ENCODE results near the gene MRPL3.

The MRPL3 gene

GRCh38 chr3:131544557-131544956 is 41.8 kb upstream of the MRPL3 start:
- CTCF ChIA-PET = no interaction called here
- Histone ChIP-seq H3K27ac (ENCODE audit: insufficient read depth in 1 of 2, low read depth in 1 of 2, low read length in 2 of 2, poor library complexity in 1 of 2, severe bottlenecking in 2 of 2) (no peak overlapping the region), H3K4me3 (ENCODE audit: control insufficient read depth in 1 of 7, extremely low read depth in 1 of 7, insufficient read depth in 4 of 7, low read depth in 2 of 7, low read length in 6 of 7) (no peak overlapping the region), H3K4me1 (ENCODE audit: control extremely low read depth in 1 of 4, control insufficient read depth in 4 of 4, insufficient read depth in 4 of 4, low read length in 3 of 4) (no peaks in the 10 kb centered on the region), H3K27me3 (replicated peaks in 2 of 5; ENCODE audit: control insufficient read depth in 4 of 5, insufficient read depth in 5 of 5, low read length in 4 of 5) (peaks cover 0 to 2% (median 0%) of the 10 kb centered on the region in 5 experiments), H3K36me3 (ENCODE audit: control insufficient read depth in 4 of 4, insufficient read depth in 4 of 4, low read length in 3 of 4) (no peaks in the 10 kb centered on the region), H3K9me3 (ENCODE audit: control extremely low read depth in 1 of 5, control insufficient read depth in 4 of 5, insufficient read depth in 2 of 5, low read depth in 1 of 5, low read length in 4 of 5) (no peaks in the 10 kb centered on the region)
- 92% methylated on average over 1 of the region's 2 CpGs for WGBS (ENCODE audit: insufficient coverage)
- POLR2A ChIA-PET = no interaction called here
- no peak for DNase-seq

DNA sequence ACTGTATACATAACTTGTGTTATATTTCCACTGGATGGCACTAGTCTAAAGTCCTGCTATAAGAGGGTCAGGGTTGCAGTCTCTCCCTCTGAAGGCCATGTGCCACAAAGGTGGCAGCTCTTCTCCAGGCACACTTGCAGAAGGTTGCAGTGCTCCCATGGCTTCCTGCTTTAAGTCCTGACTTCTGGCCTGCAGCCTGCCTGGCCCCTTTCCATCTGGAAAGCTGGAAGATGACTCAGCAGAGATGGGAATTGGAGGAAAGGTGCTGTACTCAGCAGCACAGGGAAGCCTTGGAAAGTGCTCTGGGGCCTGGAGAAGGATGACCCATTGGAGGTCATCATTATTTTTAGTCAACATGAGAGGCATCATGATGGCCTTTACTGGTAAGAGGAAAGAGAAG is 40.9 kb upstream of the MRPL3 start:
- ChIA-PET POLR2A (no interaction called here), CTCF (interaction anchor here (1.1 kb wide), 1 partner anchor 17 kb away, joined by 3 read pairs; no protein-coding TSS in a partner anchor)
- H3K4me3 ChIP-seq (ENCODE audit: control insufficient read depth in 1 of 7, extremely low read depth in 1 of 7, insufficient read depth in 4 of 7, low read depth in 2 of 7, low read length in 6 of 7) = no peak overlapping the region

DNA sequence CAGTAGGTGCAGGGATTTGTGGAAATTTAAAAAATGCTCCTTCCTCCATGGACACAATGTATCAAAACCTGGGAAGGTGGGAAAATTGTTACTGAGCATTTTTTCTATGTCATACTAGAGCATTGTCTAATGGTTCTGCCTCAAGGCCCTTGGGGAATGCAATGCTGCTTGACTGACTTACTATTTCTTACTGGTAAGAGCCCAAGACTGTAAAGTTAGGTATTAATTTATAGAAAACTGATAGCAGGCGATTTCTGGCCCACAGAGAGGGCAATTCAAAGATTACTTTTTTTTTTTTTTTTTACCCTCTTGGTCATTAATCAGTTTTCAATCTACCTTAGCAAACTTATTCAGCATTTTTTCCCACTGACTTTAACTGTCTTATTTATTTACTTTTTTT is 38.5 kb upstream of the MRPL3 start:
- Histone ChIP-seq H3K4me1 (ENCODE audit: control extremely low read depth in 1 of 4, control insufficient read depth in 4 of 4, insufficient read depth in 4 of 4, low read length in 3 of 4) (no peaks in the 10 kb centered on the region), H3K27me3 (replicated peaks in 2 of 5; ENCODE audit: control insufficient read depth in 4 of 5, insufficient read depth in 5 of 5, low read length in 4 of 5) (no peaks in the 10 kb centered on the region), H3K9me3 (ENCODE audit: control extremely low read depth in 1 of 5, control insufficient read depth in 4 of 5, insufficient read depth in 2 of 5, low read depth in 1 of 5, low read length in 4 of 5) (peaks cover 0 to 3% (median 0%) of the 10 kb centered on the region in 5 experiments), H3K4me3 (ENCODE audit: control insufficient read depth in 1 of 7, extremely low read depth in 1 of 7, insufficient read depth in 4 of 7, low read depth in 2 of 7, low read length in 6 of 7) (no peak overlapping the region), H3K27ac (ENCODE audit: insufficient read depth in 1 of 2, low read depth in 1 of 2, low read length in 2 of 2, poor library complexity in 1 of 2, severe bottlenecking in 2 of 2) (no peak overlapping the region), H3K36me3 (ENCODE audit: control insufficient read depth in 4 of 4, insufficient read depth in 4 of 4, low read length in 3 of 4) (no peaks in the 10 kb centered on the region)
- WGBS (ENCODE audit: insufficient coverage) = 100% methylated on average over 1 of the region's 1 CpG
- ChIA-PET POLR2A (no interaction called here), CTCF (no interaction called here)
- DNase-seq = no peak

More for the DNA sequence above, 40.9 kb upstream of the MRPL3 start:
- H3K4me1 ChIP-seq (ENCODE audit: control extremely low read depth in 1 of 4, control insufficient read depth in 4 of 4, insufficient read depth in 4 of 4, low read length in 3 of 4) = no peaks in the 10 kb centered on the region
- no peaks in the 10 kb centered on the region for H3K36me3 ChIP-seq (ENCODE audit: control insufficient read depth in 4 of 4, insufficient read depth in 4 of 4, low read length in 3 of 4)
- peaks cover 0 to 2% (median 0%) of the 10 kb centered on the region in 5 experiments for H3K27me3 ChIP-seq (replicated peaks in 2 of 5; ENCODE audit: control insufficient read depth in 4 of 5, insufficient read depth in 5 of 5, low read length in 4 of 5)
- no peak overlapping the region for H3K27ac ChIP-seq (ENCODE audit: insufficient read depth in 1 of 2, low read depth in 1 of 2, low read length in 2 of 2, poor library complexity in 1 of 2, severe bottlenecking in 2 of 2)
- DNase-seq = no peak
- peaks cover 0 to 3% (median 0%) of the 10 kb centered on the region in 5 experiments for H3K9me3 ChIP-seq (ENCODE audit: control extremely low read depth in 1 of 5, control insufficient read depth in 4 of 5, insufficient read depth in 2 of 5, low read depth in 1 of 5, low read length in 4 of 5)

DNA sequence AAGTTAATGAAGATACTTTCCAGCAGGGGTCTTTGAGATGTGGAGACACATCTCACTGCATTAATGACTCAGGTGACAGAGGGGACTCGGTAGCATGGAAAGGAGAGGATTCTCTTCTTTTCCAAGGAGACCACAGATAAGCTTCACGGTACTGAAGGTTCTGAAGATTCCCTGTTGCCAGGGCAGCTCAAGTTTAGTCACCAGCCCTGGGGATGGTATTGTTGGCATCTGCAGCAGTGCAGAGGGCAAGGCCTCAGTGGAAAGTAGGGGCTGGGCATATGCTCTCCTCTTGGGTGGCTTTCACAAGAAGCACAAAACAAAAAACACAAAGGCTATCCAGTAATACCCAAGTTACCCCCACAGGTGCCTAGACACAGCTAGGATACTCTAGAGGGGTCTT is 38.0 kb upstream of the MRPL3 start:
- Histone ChIP-seq H3K27me3 (replicated peaks in 2 of 5; ENCODE audit: control insufficient read depth in 4 of 5, insufficient read depth in 5 of 5, low read length in 4 of 5) (no peaks in the 10 kb centered on the region), H3K4me3 (ENCODE audit: control insufficient read depth in 1 of 7, extremely low read depth in 1 of 7, insufficient read depth in 4 of 7, low read depth in 2 of 7, low read length in 6 of 7) (no peak overlapping the region), H3K9me3 (ENCODE audit: control extremely low read depth in 1 of 5, control insufficient read depth in 4 of 5, insufficient read depth in 2 of 5, low read depth in 1 of 5, low read length in 4 of 5) (peaks cover 0 to 3% (median 0%) of the 10 kb centered on the region in 5 experiments), H3K36me3 (ENCODE audit: control insufficient read depth in 4 of 4, insufficient read depth in 4 of 4, low read length in 3 of 4) (no peaks in the 10 kb centered on the region), H3K27ac (ENCODE audit: insufficient read depth in 1 of 2, low read depth in 1 of 2, low read length in 2 of 2, poor library complexity in 1 of 2, severe bottlenecking in 2 of 2) (no peak overlapping the region), H3K4me1 (ENCODE audit: control extremely low read depth in 1 of 4, control insufficient read depth in 4 of 4, insufficient read depth in 4 of 4, low read length in 3 of 4) (no peaks in the 10 kb centered on the region)
- POLR2A ChIA-PET = no interaction called here
- CTCF ChIA-PET = no interaction called here
- WGBS (ENCODE audit: insufficient coverage) = no CpG with 5 or more reads among the region's 2 CpGs
- no peak for DNase-seq

GRCh38 chr3:131540143-131540542 is 37.4 kb upstream of the MRPL3 start:
- no peak overlapping the region for H3K27ac ChIP-seq (ENCODE audit: insufficient read depth in 1 of 2, low read depth in 1 of 2, low read length in 2 of 2, poor library complexity in 1 of 2, severe bottlenecking in 2 of 2)
- DNase-seq = no peak
- H3K27me3 ChIP-seq (replicated peaks in 2 of 5; ENCODE audit: control insufficient read depth in 4 of 5, insufficient read depth in 5 of 5, low read length in 4 of 5) = no peaks in the 10 kb centered on the region
- H3K9me3 ChIP-seq (ENCODE audit: control extremely low read depth in 1 of 5, control insufficient read depth in 4 of 5, insufficient read depth in 2 of 5, low read depth in 1 of 5, low read length in 4 of 5) = peaks cover 0 to 3% (median 0%) of the 10 kb centered on the region in 5 experiments
- no peaks in the 10 kb centered on the region for H3K4me1 ChIP-seq (ENCODE audit: control extremely low read depth in 1 of 4, control insufficient read depth in 4 of 4, insufficient read depth in 4 of 4, low read length in 3 of 4)
- POLR2A ChIA-PET = no interaction called here
- no peaks in the 10 kb centered on the region for H3K36me3 ChIP-seq (ENCODE audit: control insufficient read depth in 4 of 4, insufficient read depth in 4 of 4, low read length in 3 of 4)
- H3K4me3 ChIP-seq (ENCODE audit: control insufficient read depth in 1 of 7, extremely low read depth in 1 of 7, insufficient read depth in 4 of 7, low read depth in 2 of 7, low read length in 6 of 7) = no peak overlapping the region
- CTCF ChIA-PET = interaction anchor here (0.8 kb wide), 1 partner anchor 8 kb away, joined by 3 read pairs; no protein-coding TSS in a partner anchor

GRCh38 chr3:131538968-131539367 is 36.2 kb upstream of the MRPL3 start:
- WGBS (ENCODE audit: insufficient coverage) = 88% methylated on average over 1 of the region's 1 CpG
- POLR2A ChIA-PET = no interaction called here

GRCh38 chr3:131537531-131537930 is 34.8 kb upstream of the MRPL3 start:
- no peaks in the 10 kb centered on the region for H3K36me3 ChIP-seq (ENCODE audit: control insufficient read depth in 4 of 4, insufficient read depth in 4 of 4, low read length in 3 of 4)
- H3K27me3 ChIP-seq (replicated peaks in 2 of 5; ENCODE audit: control insufficient read depth in 4 of 5, insufficient read depth in 5 of 5, low read length in 4 of 5) = peaks cover 0 to 4% (median 0%) of the 10 kb centered on the region in 5 experiments
- ChIA-PET POLR2A (no interaction called here), CTCF (no interaction called here)
- H3K27ac ChIP-seq (ENCODE audit: insufficient read depth in 1 of 2, low read depth in 1 of 2, low read length in 2 of 2, poor library complexity in 1 of 2, severe bottlenecking in 2 of 2) = no peak overlapping the region
- H3K4me3 ChIP-seq (ENCODE audit: control insufficient read depth in 1 of 7, extremely low read depth in 1 of 7, insufficient read depth in 4 of 7, low read depth in 2 of 7, low read length in 6 of 7) = no peak overlapping the region
- H3K4me1 ChIP-seq (ENCODE audit: control extremely low read depth in 1 of 4, control insufficient read depth in 4 of 4, insufficient read depth in 4 of 4, low read length in 3 of 4) = no peaks in the 10 kb centered on the region
- 100% methylated on average over 2 of the region's 3 CpGs for WGBS (ENCODE audit: insufficient coverage)
- H3K9me3 ChIP-seq (ENCODE audit: control extremely low read depth in 1 of 5, control insufficient read depth in 4 of 5, insufficient read depth in 2 of 5, low read depth in 1 of 5, low read length in 4 of 5) = peaks cover 0 to 3% (median 0%) of the 10 kb centered on the region in 5 experiments
- no peak for DNase-seq

More at GRCh38 chr3:131538968-131539367, 36.2 kb upstream of the MRPL3 start:
- DNase-seq = no peak
- CTCF ChIA-PET = interaction anchor here (1.1 kb wide), 1 partner anchor 10 kb away, joined by 4 read pairs; no protein-coding TSS in a partner anchor
- Histone ChIP-seq H3K4me1 (ENCODE audit: control extremely low read depth in 1 of 4, control insufficient read depth in 4 of 4, insufficient read depth in 4 of 4, low read length in 3 of 4) (no peaks in the 10 kb centered on the region), H3K36me3 (ENCODE audit: control insufficient read depth in 4 of 4, insufficient read depth in 4 of 4, low read length in 3 of 4) (no peaks in the 10 kb centered on the region), H3K9me3 (ENCODE audit: control extremely low read depth in 1 of 5, control insufficient read depth in 4 of 5, insufficient read depth in 2 of 5, low read depth in 1 of 5, low read length in 4 of 5) (peaks cover 0 to 3% (median 0%) of the 10 kb centered on the region in 5 experiments), H3K27ac (ENCODE audit: insufficient read depth in 1 of 2, low read depth in 1 of 2, low read length in 2 of 2, poor library complexity in 1 of 2, severe bottlenecking in 2 of 2) (no peak overlapping the region), H3K27me3 (replicated peaks in 2 of 5; ENCODE audit: control insufficient read depth in 4 of 5, insufficient read depth in 5 of 5, low read length in 4 of 5) (peaks cover 0 to 4% (median 0%) of the 10 kb centered on the region in 5 experiments), H3K4me3 (ENCODE audit: control insufficient read depth in 1 of 7, extremely low read depth in 1 of 7, insufficient read depth in 4 of 7, low read depth in 2 of 7, low read length in 6 of 7) (no peak overlapping the region)

Data from common myeloid progenitor, CD34-positive (primary cell).